Tibial nerve (tissue), 4 donors: Measurements from ENCODE around the gene THSD7B. TPM values are rescaled to one million over a fixed set of nuclear protein-coding genes. Genes with fewer than 3 reads are reported as not detected.

Source experiments
- DNase-seq, 2 donors: peaks; one replicate each; pipeline ENCODE4 v3.0.0-alpha.2; 2019; ENCODE audit warnings: low spot score in 2 of 2
- H3K27ac ChIP-seq, 4 donors: fragments of 200-600 bp; sonication (generic) in 3 of 4; one replicate each; pipeline ENCODE4 v1.5.1; 2017 to 2019; ENCODE audit warnings: mild to moderate bottlenecking in 1 of 4
- H3K27me3 ChIP-seq, 2 donors: fragments of 200-600 bp; sonication (generic) in 1 of 2; one replicate each; pipeline versions ENCODE4 v1.5.1 to v1.6.0; 2017 to 2019
- H3K36me3 ChIP-seq, 3 donors: fragments of 200-600 bp; sonication (generic); one replicate each; pipeline ENCODE4 v1.5.1; 2018 to 2019
- H3K4me1 ChIP-seq, 4 donors: fragments of 200-600 bp; sonication (generic) in 3 of 4; one replicate each; pipeline ENCODE4 v1.5.1; 2017 to 2019
- H3K4me3 ChIP-seq, 4 donors: fragments of 200-600 bp; sonication (generic) in 3 of 4; one replicate each; pipeline ENCODE4 v1.5.1; 2017 to 2019; ENCODE audit warnings: mild to moderate bottlenecking in 1 of 4, moderate library complexity in 1 of 4
- H3K9me3 ChIP-seq, 4 donors: fragments of 200-600 bp; sonication (generic) in 3 of 4; one replicate each; pipeline ENCODE4 v1.5.1; 2017 to 2019
- EP300 ChIP-seq, 2 donors: sonication (generic); formaldehyde crosslinking; IDR thresholded peaks; one replicate each; pipeline ENCODE4 v1.6.1; 2017; ENCODE audit warnings: antibody characterized with exemption in 2 of 2, mild to moderate bottlenecking in 1 of 2
- POLR2A ChIP-seq, 2 donors: fragments of 450-650 bp; IDR thresholded peaks; one replicate each; pipeline ENCODE4 v1.6.1; 2017; ENCODE audit warnings: antibody characterized with exemption in 2 of 2, mild to moderate bottlenecking in 2 of 2, moderate library complexity in 2 of 2
- WGBS, 2 donors: methylation state at CpG; one replicate each; pipeline ENCODE4 v1.1.5; 2018; 5-methylcytosine and 5-hydroxymethylcytosine counted together
- total RNA-seq, 4 donors: library from RNA; depleted of rRNA; stranded (reverse); fragments of >200 nt; gene quantifications; one replicate each; pipeline ENCODE4 v1.1.0, GENCODE V29; 2016
- TF ChIP-seq, protein P1 (sequence below), 5 experiments: fragments of 200-600 bp in 3 of 5; fragments of 450-650 bp in 2 of 5; sonication (generic) in 3 of 5; IDR thresholded peaks; one replicate each; pipeline ENCODE4 v1.5.1; 2016 to 2019; ENCODE audit warnings: antibody characterized with exemption in 5 of 5, mild to moderate bottlenecking in 3 of 5, moderate library complexity in 2 of 5

Gene THSD7B
- total RNA-seq, 4 donors from 2014 or later: 1.5 to 13.8 (median 6.7) TPM

DNA sequence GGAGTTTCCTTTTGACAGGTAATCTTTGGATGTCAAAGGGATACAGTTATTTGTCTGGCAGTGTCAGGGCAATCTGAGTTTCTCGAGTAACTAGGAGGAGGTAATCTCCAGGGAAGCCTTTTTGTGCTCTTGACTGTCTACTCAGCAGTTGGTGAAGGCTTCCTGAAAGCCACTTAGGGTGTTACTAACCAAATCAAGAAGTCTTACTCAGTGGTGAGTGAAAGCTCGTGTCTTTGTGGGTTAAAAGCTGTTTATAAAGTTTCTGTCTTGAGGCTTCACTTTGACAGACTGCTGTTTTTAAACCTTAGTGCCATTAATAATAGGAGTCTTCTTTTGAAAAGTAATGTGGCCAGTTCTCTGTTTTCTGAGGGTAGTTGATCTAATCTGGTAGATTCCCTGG lies 1.7 kb downstream of the THSD7B start:
- DNase-seq: no peak
- Histone ChIP-seq H3K27me3 (peaks cover 0 to 32% of the 10 kb centered on the region in 2 donors), H3K36me3 (no peaks in the 10 kb centered on the region), H3K4me3 (no peak overlapping the region), H3K4me1 (peaks cover 0 to 35% (median 5%) of the 10 kb centered on the region in 4 donors), H3K9me3 (no peaks in the 10 kb centered on the region), H3K27ac (no peak overlapping the region)
- 20 to 28% methylated on average over 2 of the region's 2 CpGs for WGBS, 2 donors
- TF ChIP-seq POLR2A (IDR thresholded peaks at IDR 0.05) (no peak), EP300 (IDR thresholded peaks at IDR 0.05) (no peak)
- TF ChIP-seq, protein P1, sequence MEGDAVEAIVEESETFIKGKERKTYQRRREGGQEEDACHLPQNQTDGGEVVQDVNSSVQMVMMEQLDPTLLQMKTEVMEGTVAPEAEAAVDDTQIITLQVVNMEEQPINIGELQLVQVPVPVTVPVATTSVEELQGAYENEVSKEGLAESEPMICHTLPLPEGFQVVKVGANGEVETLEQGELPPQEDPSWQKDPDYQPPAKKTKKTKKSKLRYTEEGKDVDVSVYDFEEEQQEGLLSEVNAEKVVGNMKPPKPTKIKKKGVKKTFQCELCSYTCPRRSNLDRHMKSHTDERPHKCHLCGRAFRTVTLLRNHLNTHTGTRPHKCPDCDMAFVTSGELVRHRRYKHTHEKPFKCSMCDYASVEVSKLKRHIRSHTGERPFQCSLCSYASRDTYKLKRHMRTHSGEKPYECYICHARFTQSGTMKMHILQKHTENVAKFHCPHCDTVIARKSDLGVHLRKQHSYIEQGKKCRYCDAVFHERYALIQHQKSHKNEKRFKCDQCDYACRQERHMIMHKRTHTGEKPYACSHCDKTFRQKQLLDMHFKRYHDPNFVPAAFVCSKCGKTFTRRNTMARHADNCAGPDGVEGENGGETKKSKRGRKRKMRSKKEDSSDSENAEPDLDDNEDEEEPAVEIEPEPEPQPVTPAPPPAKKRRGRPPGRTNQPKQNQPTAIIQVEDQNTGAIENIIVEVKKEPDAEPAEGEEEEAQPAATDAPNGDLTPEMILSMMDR (IDR thresholded peaks at IDR 0.05): no peak

DNA sequence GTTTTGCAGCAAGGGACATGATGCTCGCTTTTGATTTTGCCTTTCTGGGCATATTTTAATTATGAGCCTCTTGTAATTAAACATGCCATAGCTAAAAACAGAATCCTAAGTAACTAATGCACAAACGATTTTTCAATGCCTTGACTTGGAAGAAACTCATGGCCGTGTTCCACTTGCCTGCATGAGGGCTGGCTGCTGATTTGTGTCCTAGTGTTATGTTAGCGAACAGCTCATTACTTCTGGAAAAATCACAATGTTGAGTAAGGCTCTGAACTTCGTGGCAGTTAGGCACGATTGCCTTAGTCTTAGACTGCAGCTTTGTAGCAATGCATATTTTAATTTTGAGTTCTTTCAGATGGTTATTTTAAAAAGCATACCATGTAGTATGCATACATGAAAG lies 4.5 kb downstream of the THSD7B start:
- TF ChIP-seq, protein P1 (IDR thresholded peaks at IDR 0.05): no peak
- TF ChIP-seq EP300 (IDR thresholded peaks at IDR 0.05) (no peak), POLR2A (IDR thresholded peaks at IDR 0.05) (no peak)
- no peaks in the 10 kb centered on the region for H3K9me3 ChIP-seq
- no peak overlapping the region for H3K4me3 ChIP-seq
- no peaks in the 10 kb centered on the region for H3K36me3 ChIP-seq
- H3K27me3 ChIP-seq: peaks cover 0 to 25% of the 10 kb centered on the region in 2 donors
- DNase-seq: no peak
- WGBS, 2 donors: 81 to 83% methylated on average over 6 of the region's 6 CpGs
- no peak overlapping the region for H3K27ac ChIP-seq
- H3K4me1 ChIP-seq: peaks cover 0 to 23% (median 5%) of the 10 kb centered on the region in 4 donors

DNA sequence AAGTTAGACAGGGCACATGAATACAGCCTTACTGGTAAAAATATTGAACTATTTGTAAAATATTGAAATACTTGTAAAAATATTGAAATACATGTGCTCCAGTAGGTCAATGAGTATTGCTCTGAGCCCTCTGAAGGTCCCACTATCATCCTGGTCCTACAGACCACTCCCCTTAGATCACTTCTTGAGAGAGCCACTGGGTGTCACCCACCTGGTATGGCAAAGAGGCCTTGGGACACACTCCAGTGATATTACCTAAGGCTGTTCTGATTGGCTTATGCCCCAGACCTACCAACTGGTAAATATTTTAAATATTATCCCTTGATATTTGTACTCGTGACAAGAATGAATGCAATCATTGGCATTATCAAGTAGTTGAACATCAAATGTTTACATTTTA lies 5.0 kb downstream of the THSD7B start:
- H3K4me1 ChIP-seq: peaks cover 0 to 18% (median 5%) of the 10 kb centered on the region in 4 donors
- TF ChIP-seq EP300 (IDR thresholded peaks at IDR 0.05): no peak
- TF ChIP-seq, protein P1 (IDR thresholded peaks at IDR 0.05): no peak
- TF ChIP-seq POLR2A (IDR thresholded peaks at IDR 0.05): no peak
- peaks cover 0 to 21% of the 10 kb centered on the region in 2 donors for H3K27me3 ChIP-seq
- no peak overlapping the region for H3K27ac ChIP-seq
- H3K36me3 ChIP-seq: no peaks in the 10 kb centered on the region
- H3K9me3 ChIP-seq: no peaks in the 10 kb centered on the region
- 73 to 90% methylated on average over 1 of the region's 1 CpG for WGBS, 2 donors
- no peak overlapping the region for H3K4me3 ChIP-seq
- no peak for DNase-seq

DNA sequence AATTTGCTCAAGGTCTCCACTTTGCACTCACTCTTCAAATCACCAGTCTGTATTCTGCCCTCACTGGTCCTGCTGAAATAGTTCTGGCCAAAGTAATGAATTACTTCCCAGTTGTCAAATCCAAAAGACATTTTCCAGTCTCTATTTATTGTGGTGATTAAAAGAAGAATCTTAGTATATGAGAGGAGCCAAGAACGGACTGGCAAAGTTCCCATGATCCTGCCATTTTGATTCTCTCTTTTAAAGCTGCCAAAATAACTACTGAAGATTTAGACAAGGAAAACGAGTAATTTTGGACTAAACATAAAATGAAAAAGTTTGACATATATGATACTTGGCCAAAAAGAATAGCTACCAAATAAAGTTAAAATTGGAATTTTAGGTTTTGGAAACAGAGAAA lies 12.0 kb downstream of the THSD7B start:
- no peak for TF ChIP-seq EP300 (IDR thresholded peaks at IDR 0.05)
- TF ChIP-seq, protein P1 (IDR thresholded peaks at IDR 0.05): no peak
- no peak for TF ChIP-seq POLR2A (IDR thresholded peaks at IDR 0.05)
- Histone ChIP-seq H3K9me3 (no peaks in the 10 kb centered on the region), H3K4me3 (no peak overlapping the region), H3K4me1 (no peaks in the 10 kb centered on the region), H3K27me3 (no peaks in the 10 kb centered on the region), H3K36me3 (no peaks in the 10 kb centered on the region), H3K27ac (no peak overlapping the region)
- no peak for DNase-seq
- 46 to 65% methylated on average over 2 of the region's 2 CpGs for WGBS, 2 donors

DNA sequence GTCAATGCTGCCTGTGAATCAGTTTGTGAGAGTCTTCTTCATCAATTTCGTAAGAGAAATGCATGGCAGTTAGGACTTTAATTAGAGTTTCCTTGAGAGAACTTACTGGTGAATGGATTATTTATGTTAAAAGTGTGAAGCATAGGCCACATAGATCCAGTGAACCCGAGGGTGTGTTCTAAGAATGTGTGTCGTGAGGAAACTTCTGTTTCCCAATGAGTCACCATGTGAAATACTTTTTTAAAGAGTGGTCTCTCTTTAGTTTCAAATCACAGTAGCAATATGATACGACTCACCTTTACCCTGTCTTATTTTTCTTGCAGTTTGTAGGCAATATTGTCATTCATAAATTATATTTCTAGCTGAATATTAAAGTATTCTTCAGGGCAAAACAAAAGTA lies 18.5 kb downstream of the THSD7B start:
- no peak for DNase-seq
- Histone ChIP-seq H3K36me3 (no peaks in the 10 kb centered on the region), H3K9me3 (no peaks in the 10 kb centered on the region), H3K4me3 (no peak overlapping the region), H3K4me1 (no peaks in the 10 kb centered on the region), H3K27ac (no peak overlapping the region), H3K27me3 (no peaks in the 10 kb centered on the region)
- WGBS, 2 donors: 64% methylated on average over 4 of the region's 4 CpGs
- TF ChIP-seq EP300 (IDR thresholded peaks at IDR 0.05) (no peak), POLR2A (IDR thresholded peaks at IDR 0.05) (no peak)
- TF ChIP-seq, protein P1 (IDR thresholded peaks at IDR 0.05): no peak
